Keratinocyte (primary cell): ENCODE measurements around the gene TMEM217. TPM values are rescaled to one million over a fixed set of nuclear protein-coding genes. Genes with fewer than 3 reads are reported as not detected.

Experiments used
- DNase-seq: peaks from one replicate; pipeline ENCODE4 v3.0.0-alpha.2; 2011; ENCODE audit warnings: low read depth, missing footprints, low spot score
- FAIRE-seq: peaks from 2 replicates; lab custom pipeline; 2011; peaks lifted over from hg19 to GRCh38; lab: Jason Lieb, UNC
- H2AFZ ChIP-seq: 2 replicates; pipeline ENCODE4 v1.6.0; 2012; ENCODE audit warnings: low read length, control low read depth, inconsistent platforms; ENCODE audit not compliant: control insufficient read depth
- H3K27ac ChIP-seq: 2 replicates; pipeline ENCODE4 v1.5.1; 2011; ENCODE audit warnings: low read length; ENCODE audit not compliant: control insufficient read depth, insufficient read depth
- H3K27me3 ChIP-seq: 3 replicates; pipeline ENCODE4 v1.6.0; 2011; ENCODE audit warnings: low read length; ENCODE audit not compliant: control insufficient read depth, insufficient read depth; ENCODE audit errors: extremely low read depth
- H3K36me3 ChIP-seq, 2 experiments: 2 replicates in 1 of 2; 3 replicates in 1 of 2; pipeline ENCODE4 v1.5.1; 2011; ENCODE audit warnings: low read length in 2 of 2, mild to moderate bottlenecking in 1 of 2; ENCODE audit not compliant: control insufficient read depth in 2 of 2, insufficient read depth in 2 of 2; ENCODE audit errors: extremely low read depth in 1 of 2
- H3K4me1 ChIP-seq: 3 replicates; pipeline ENCODE4 v1.5.1; 2011; ENCODE audit warnings: low read length; ENCODE audit not compliant: control insufficient read depth, insufficient read depth; ENCODE audit errors: extremely low read depth
- H3K4me2 ChIP-seq: 3 replicates; pipeline ENCODE4 v1.6.0; 2011; ENCODE audit warnings: low read depth, low read length; ENCODE audit not compliant: control insufficient read depth, insufficient read depth; ENCODE audit errors: extremely low read depth
- H3K4me3 ChIP-seq, 3 experiments: fragments of 200-600 bp in 1 of 3; sonication (generic) in 1 of 3; 2 replicates in 2 of 3; 3 replicates in 1 of 3; pipeline ENCODE4 v1.5.1; 2011 to 2016; ENCODE audit warnings: low read length in 3 of 3, mild to moderate bottlenecking in 3 of 3, control low read depth in 2 of 3, inconsistent platforms in 1 of 3, low read depth in 1 of 3, mixed read lengths in 1 of 3, mixed run types in 1 of 3, moderate library complexity in 1 of 3; ENCODE audit not compliant: control insufficient read depth in 2 of 3, insufficient read depth in 2 of 3; ENCODE audit errors: extremely low read depth in 1 of 3
- H3K79me2 ChIP-seq: 2 replicates; pipeline ENCODE4 v1.6.0; 2012; ENCODE audit warnings: low read length; ENCODE audit not compliant: control insufficient read depth, insufficient read depth
- H3K9ac ChIP-seq: 3 replicates; pipeline ENCODE4 v1.6.0; 2011; ENCODE audit warnings: low read length; ENCODE audit not compliant: control insufficient read depth, insufficient read depth; ENCODE audit errors: extremely low read depth
- H3K9me1 ChIP-seq: 3 replicates; pipeline ENCODE4 v1.6.0; 2011; ENCODE audit warnings: low read length; ENCODE audit not compliant: control insufficient read depth, insufficient read depth; ENCODE audit errors: extremely low read depth
- H3K9me3 ChIP-seq: 2 replicates; pipeline ENCODE4 v1.5.1; 2012; ENCODE audit warnings: low read depth, low read length; ENCODE audit not compliant: control insufficient read depth
- H4K20me1 ChIP-seq: 3 replicates; pipeline ENCODE4 v1.6.0; 2011; ENCODE audit warnings: low read length; ENCODE audit not compliant: control insufficient read depth, insufficient read depth; ENCODE audit errors: extremely low read depth
- EZH2 ChIP-seq: IDR thresholded peaks from one replicate; pipeline ENCODE4 v1.6.1; 2012; ENCODE audit warnings: inconsistent platforms, mild to moderate bottlenecking, low read length, moderate library complexity
- dilution Hi-C: fragments of 300-500 bp; cut with MboI; formaldehyde crosslinking; loops from one replicate; pipeline ENCODE4 v1.7.0; 2020; ENCODE audit warnings: low sequenced_read_pairs; ENCODE audit not compliant: extremely low pct_ligation_motif_present
- polyA plus RNA-seq, 5 experiments: library from polyadenylated mRNA; depleted of rRNA in 3 of 5; stranded (reverse) in 3 of 5; stranded (forward) in 1 of 5; unstranded in 1 of 5; fragments of >200 nt; gene quantifications; 1 replicate in 1 of 5; 2 replicates in 3 of 5; 3 replicates in 1 of 5; pipeline versions ENCODE4 v1.2.1 to v1.2.3, GENCODE V29; 2011 to 2012; ENCODE audit warnings: missing spikeins in 2 of 5, low read depth in 1 of 5, low replicate concordance in 1 of 5
- TF ChIP-seq, protein P1 (sequence below), 3 experiments: IDR thresholded peaks in 1 of 3; conservative IDR thresholded peaks in 1 of 3; optimal IDR thresholded peaks in 1 of 3; 2 replicates in 2 of 3; 3 replicates in 1 of 3; pipeline versions ENCODE3 to v1.5.1; 2011; ENCODE audit warnings: low read length in 3 of 3, mild to moderate bottlenecking in 3 of 3, moderate library complexity in 2 of 3, control low read depth in 1 of 3, inconsistent platforms in 1 of 3; ENCODE audit not compliant: insufficient read depth in 2 of 3; ENCODE audit errors: extremely low read depth in 1 of 3

The TMEM217 gene
- polyA plus RNA-seq, 1 donor (not counting 4 experiments of a cell fraction or from before 2014, with no cell fraction given), result 0.80 TPM

DNA sequence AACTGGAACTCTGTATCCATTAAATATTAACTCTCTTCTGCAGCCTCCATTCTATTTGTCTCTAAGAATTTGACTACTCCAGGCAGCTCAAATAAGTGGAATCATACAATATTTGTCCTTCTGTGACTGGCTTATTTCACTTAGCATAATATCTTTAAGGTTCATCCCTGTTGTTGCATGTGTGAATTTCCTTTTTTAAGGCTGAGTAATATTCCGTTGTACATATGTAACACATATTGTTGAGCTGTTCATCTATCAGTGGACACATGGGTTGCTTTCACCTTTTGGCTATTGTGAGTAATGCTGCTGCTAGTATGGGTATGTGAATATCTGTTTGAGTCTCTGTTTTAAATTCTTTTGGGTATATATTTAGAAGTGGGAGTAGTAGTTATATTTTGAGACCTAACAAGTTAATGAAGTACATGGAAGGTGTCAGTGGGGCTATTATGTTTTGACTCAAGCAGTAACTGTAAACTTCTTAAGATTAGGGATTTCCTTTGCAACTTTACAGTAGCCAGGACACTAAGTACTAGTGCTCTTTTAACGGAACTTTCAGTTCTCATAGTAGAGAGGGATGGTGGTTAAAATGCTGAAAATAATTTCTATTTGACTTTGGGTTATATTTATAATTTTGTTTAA is 29.7 kb upstream of the TMEM217 start:
- Histone ChIP-seq H2AFZ (no peak overlapping the region), H3K27ac (no peak overlapping the region), H3K4me1 (no peaks in the 10 kb centered on the region), H3K4me3 (no peak overlapping the region), H3K36me3 (peaks cover 21 to 36% of the 10 kb centered on the region in 2 experiments), H3K9me3 (no peaks in the 10 kb centered on the region), H3K27me3 (no peaks in the 10 kb centered on the region), H3K9ac (no peak overlapping the region), H3K4me2 (no peak overlapping the region), H3K9me1 (peaks cover 2% of the 10 kb centered on the region), H4K20me1 (no peaks in the 10 kb centered on the region), H3K79me2 (no peaks in the 10 kb centered on the region)
- TF ChIP-seq EZH2, result no peak
- TF ChIP-seq, protein P1, sequence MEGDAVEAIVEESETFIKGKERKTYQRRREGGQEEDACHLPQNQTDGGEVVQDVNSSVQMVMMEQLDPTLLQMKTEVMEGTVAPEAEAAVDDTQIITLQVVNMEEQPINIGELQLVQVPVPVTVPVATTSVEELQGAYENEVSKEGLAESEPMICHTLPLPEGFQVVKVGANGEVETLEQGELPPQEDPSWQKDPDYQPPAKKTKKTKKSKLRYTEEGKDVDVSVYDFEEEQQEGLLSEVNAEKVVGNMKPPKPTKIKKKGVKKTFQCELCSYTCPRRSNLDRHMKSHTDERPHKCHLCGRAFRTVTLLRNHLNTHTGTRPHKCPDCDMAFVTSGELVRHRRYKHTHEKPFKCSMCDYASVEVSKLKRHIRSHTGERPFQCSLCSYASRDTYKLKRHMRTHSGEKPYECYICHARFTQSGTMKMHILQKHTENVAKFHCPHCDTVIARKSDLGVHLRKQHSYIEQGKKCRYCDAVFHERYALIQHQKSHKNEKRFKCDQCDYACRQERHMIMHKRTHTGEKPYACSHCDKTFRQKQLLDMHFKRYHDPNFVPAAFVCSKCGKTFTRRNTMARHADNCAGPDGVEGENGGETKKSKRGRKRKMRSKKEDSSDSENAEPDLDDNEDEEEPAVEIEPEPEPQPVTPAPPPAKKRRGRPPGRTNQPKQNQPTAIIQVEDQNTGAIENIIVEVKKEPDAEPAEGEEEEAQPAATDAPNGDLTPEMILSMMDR (optimal IDR thresholded peaks at IDR 0.05 in 1 of 3, IDR thresholded peaks at IDR 0.05 in 1 of 3, conservative IDR thresholded peaks at IDR 0.05 in 1 of 3; ENCODE audit: extremely low read depth in 1 of 3, insufficient read depth in 2 of 3, low read length in 3 of 3), result no peak
- DNase-seq (no peak), FAIRE-seq (no peak)
- dilution Hi-C loops, result no loop called here

DNA sequence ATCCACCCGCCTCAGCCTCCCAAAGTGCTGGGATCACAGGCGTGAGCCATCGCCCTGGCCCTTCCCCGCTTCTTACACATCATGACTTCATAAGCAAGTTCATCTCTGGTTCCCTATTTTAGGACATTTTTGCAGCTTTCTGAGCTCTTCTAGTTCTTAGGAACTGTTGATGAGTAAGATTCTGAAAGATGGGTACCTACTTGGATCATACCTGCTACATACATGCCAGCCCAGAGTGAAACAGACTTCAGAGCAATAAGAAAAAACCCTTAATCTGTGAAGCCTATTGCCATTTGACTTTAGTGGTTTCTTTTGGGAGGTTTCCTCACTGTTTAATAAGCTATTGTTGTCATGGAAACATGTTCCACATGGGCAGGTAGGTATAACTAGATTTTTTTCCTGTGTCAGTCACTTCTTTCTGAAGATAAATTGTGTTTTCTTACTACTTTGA is 27.9 kb upstream of the TMEM217 start:
- Histone ChIP-seq H3K27ac (no peak overlapping the region), H3K4me2 (no peak overlapping the region), H3K4me1 (no peaks in the 10 kb centered on the region), H3K9me3 (no peaks in the 10 kb centered on the region), H3K9me1 (peaks cover 2% of the 10 kb centered on the region), H3K36me3 (peaks cover 10 to 28% of the 10 kb centered on the region in 2 experiments), H4K20me1 (no peaks in the 10 kb centered on the region), H3K4me3 (no peak overlapping the region), H3K9ac (no peak overlapping the region), H3K27me3 (no peaks in the 10 kb centered on the region), H2AFZ (no peak overlapping the region), H3K79me2 (no peaks in the 10 kb centered on the region)
- DNase-seq (no peak), FAIRE-seq (no peak)
- TF ChIP-seq EZH2, result no peak
- TF ChIP-seq, protein P1 (optimal IDR thresholded peaks at IDR 0.05 in 1 of 3, IDR thresholded peaks at IDR 0.05 in 1 of 3, conservative IDR thresholded peaks at IDR 0.05 in 1 of 3; ENCODE audit: extremely low read depth in 1 of 3, insufficient read depth in 2 of 3, low read length in 3 of 3), result no peak
- dilution Hi-C loops, result no loop called here
